Glomerular visceral epithelial cell (primary cell): ENCODE data around the gene IQSEC3.
"Not testable (repeated sequence)": the region's sequence is repeated elsewhere in the genome, so short reads cannot be mapped to it uniquely, and the experiment has no call there.

Experiments
- DNase-seq: peaks from one replicate; pipeline ENCODE4 v3.0.0-alpha.2; 2016; ENCODE audit errors: extremely low spot score

Gene IQSEC3

GRCh38 chr12:66428-66781 lies at the start of gene IQSEC3:
Gene IQSEC3, plus strand, starts transcription at chr12:66767. Its CDS starts 116 bp downstream, at chr12:66883.
- DNase-seq: not testable (repeated sequence)

- not testable (repeated sequence) for DNase-seq
Observed at GRCh38 chr12:17370-18340, 48.9 kb upstream of the IQSEC3 start.

GRCh38 chr12:18821-19567 lies 47.6 kb upstream of the IQSEC3 start:
- DNase-seq: not testable (repeated sequence)

GRCh38 chr12:19906-20305 lies 46.7 kb upstream of the IQSEC3 start:
- DNase-seq: not testable (repeated sequence)

GRCh38 chr12:20757-21156 lies 45.8 kb upstream of the IQSEC3 start:
- DNase-seq: no peak

GRCh38 chr12:21301-22189 lies 45.0 kb upstream of the IQSEC3 start:
- DNase-seq: peak; percentile 5

GRCh38 chr12:22190-22529 lies 44.4 kb upstream of the IQSEC3 start:
- DNase-seq: peak; percentile 6

GRCh38 chr12:22530-23201 lies 43.9 kb upstream of the IQSEC3 start:
- no peak for DNase-seq

GRCh38 chr12:27904-28303 lies 38.7 kb upstream of the IQSEC3 start:
- DNase-seq: not testable (repeated sequence)

GRCh38 chr12:38775-39174 lies 27.8 kb upstream of the IQSEC3 start:
- DNase-seq: not testable (repeated sequence)

GRCh38 chr12:39555-40265 lies 26.9 kb upstream of the IQSEC3 start:
- DNase-seq: not testable (repeated sequence)

- not testable (repeated sequence) for DNase-seq
Observed at GRCh38 chr12:44352-44751, 22.2 kb upstream of the IQSEC3 start.

- not testable (repeated sequence) for DNase-seq
Observed at GRCh38 chr12:45235-45990, 21.2 kb upstream of the IQSEC3 start.

GRCh38 chr12:45991-46358 lies 20.6 kb upstream of the IQSEC3 start:
- not testable (repeated sequence) for DNase-seq

- DNase-seq: not testable (repeated sequence)
Observed at GRCh38 chr12:46542-46941, 20.0 kb upstream of the IQSEC3 start.

GRCh38 chr12:47699-48226 lies 18.8 kb upstream of the IQSEC3 start:
- DNase-seq: not testable (repeated sequence)

- DNase-seq: not testable (repeated sequence)
Observed at GRCh38 chr12:49149-49548, 17.4 kb upstream of the IQSEC3 start.

GRCh38 chr12:51087-51486 lies 15.5 kb upstream of the IQSEC3 start:
- not testable (repeated sequence) for DNase-seq

- DNase-seq: not testable (repeated sequence)
Observed at GRCh38 chr12:51962-52361, 14.6 kb upstream of the IQSEC3 start.
